Activated T-helper 1 cell treated with anti-CD3 and anti-CD28 coated beads, Interleukin-2, amount 50 U/mL, for 16 hours (primary cell): ENCODE results near the gene UQCRC2.
"Not testable (repeated sequence)": the region's sequence is repeated elsewhere in the genome, so short reads cannot be mapped to it uniquely, and the experiment has no call there.

Source experiments
- DNase-seq, 2 donors: peaks; one replicate each; pipeline ENCODE4 v3.0.0-alpha.2; 2020; ENCODE audit warnings: low read depth in 1 of 2, low spot score in 1 of 2

UQCRC2 gene

DNA sequence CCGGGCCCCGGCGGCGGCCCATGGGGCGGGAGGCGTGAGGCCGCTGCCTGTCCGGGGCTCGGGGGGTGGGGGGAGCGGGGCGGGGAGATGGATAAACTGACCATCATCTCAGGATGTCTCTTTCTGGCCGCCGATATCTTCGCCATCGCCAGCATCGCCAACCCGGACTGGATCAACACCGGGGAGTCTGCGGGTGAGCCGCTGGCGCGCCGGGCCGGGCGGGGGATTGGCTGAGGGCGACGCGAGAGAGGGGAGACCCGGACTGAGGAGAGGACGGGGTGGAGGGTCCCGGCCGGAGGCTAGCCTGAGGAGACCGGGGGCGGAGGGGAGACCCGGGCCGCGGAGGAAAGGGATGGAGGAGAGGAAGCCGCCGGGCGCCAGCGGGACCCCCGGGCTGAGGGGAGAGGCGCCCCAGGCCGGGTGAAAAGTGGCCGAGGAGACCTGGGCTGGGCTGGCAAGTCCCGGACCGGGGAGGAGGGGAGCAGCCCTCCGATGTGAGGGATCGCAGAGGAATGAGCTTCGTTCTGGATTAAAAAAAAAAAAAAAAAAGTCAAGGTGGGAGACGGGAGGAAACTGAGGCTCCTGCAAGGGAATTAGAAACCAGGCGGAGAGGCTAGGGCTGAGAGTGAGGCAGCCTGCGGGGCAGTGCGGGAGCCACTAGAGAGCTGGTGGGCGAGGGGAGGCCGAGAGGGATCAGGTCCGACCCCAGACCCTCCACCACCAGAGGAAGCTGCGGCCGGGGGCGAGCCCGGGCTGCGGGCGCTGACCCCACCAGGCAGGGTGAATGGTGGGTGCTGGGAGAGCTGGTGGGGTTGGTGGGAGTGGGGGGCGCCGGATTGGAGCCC, 55.3 kb downstream of the UQCRC2 start:
- peak in 1 of 2 donors; percentile 8 for DNase-seq

DNA sequence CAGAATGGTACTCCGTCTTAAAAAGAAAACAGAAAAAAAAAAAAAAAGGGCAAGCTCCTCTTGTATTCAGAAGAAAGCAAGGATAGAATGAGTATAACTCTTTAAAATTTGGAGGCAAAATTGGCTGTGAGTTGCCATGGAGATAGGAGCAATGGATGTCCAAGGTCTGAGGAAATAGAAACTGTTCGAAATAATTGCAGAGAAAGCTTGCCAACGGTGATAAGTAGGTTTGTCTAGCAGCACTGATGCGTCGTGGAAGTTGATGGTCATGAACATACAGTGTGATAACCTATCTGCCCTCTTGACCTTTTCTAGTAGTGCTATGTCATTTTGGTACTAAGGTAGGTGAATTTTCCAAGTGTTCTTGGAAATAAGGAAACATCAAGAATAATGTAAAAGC, 57.7 kb downstream of the UQCRC2 start:
- DNase-seq = no peak

DNA sequence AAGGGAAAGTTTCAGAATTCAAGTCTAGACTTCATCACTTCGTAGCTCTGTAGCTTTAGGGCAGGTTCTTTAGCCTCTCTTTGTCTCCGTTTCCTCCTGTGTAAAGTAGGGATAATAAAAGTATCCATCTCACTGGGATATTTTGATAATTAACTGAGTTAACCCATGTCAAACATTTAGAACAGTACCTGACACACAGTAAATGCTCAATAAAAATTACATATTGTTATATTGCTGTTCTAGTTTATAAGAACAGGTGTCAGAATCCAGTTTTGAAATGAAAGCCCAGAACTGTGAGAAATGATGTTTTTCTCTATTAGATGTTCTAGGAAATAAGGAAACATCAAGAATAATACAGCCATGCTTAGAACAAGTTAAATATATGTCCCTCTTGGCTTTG, 59.1 kb downstream of the UQCRC2 start:
- no peak for DNase-seq

DNA sequence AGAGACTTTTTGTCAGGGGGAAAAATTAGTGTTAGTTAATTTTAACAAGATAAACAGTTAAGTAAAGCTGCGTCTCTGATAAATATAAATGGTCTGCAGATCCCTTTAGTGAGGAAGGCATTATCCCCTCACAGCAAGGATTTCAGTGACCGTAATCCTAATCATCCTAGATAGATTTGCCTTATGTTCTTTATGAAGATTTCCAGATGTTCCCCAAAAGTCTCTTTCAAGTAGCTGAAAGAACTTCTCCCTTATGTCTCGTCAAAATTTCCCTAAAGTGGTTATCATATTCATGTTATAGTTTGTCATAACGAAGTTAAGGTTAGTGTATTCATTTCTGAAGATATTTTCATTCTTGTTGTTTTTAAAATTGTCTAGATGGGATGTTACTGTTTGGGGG, 60.3 kb downstream of the UQCRC2 start:
- DNase-seq = no peak

DNA sequence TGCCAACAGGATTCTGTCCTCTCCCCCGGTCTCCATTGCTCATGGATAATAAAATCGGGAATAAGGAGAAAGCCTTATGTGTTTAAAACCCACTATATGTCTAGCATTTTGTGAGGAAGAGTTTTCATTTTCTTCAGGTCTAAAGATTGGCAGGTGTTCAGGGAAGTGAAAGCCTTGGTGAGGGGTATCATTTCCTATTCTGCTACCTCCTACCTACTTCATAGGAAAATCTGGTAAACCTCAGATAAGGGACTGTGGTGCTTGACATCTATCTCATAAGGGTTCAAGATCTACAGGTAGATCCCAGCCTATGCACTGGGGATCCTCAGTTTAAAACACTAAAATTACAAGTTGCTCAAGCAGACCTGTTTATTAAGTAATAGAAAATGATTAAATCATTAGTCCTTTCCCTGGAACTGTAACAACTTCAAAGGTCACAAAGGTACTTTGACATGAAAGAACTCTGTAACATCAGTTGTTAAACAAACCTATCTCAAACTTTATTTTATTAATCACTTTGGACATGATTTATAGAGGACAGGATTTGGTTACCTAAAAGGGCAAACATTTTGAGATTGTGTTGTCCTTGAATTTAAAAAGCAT, 61.2 kb downstream of the UQCRC2 start:
- DNase-seq = no peak

DNA sequence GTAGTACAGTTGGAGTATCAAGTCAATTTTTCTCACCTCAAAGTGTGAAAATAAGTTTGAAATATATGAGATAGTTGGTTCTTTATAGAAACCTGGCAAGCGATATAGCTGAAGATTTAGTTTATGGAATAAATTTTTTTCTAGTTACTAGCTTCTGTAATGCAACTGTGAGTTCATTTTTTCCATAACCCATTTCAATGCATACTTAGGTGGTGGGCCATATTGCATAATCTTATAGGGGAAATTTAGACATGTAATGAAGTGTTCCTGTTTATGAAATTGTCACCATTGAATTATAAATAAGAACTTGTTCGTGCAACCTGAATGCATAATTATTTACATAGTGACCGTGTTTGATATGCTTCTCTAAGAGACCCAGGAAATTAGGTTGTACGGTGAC, 63.8 kb downstream of the UQCRC2 start:
- no peak for DNase-seq

DNA sequence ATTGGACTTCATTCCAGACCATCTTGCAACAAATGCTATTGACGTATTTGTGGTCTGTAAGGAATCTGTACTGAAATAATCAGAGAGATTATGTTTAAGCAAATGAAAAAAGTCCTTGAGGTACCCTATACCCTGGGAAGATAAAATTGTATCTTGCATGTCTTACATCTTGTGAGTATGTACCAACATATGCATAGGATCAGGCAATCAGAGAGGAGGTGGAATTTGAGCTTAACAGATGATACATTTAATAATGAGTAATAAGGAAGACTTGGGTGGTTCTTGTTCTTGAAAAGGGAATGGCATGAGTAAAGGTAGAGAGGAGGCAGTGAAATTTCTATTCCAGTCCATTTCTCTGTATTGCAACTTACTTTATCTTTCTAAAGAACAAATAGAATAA, 65.4 kb downstream of the UQCRC2 start:
- no peak for DNase-seq

DNA sequence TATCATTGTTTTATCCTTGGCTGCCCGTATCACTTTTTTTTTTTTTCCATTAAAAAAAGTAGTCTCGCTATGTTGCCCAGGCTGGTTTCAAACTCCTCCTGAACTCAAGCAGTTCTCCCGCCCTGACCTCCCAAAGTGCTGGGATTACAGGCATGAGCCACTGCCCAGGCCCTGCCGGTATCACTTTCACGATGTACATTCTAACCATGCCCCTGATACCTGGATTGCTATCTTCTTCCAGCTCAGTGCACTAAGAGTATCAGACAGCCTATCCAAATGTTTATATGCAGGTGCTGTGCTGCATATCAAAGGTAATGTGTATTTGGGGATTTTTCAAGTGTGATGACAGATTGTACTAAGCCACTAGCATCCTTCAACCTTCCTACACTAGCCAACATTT, 69.0 kb downstream of the UQCRC2 start:
- no peak for DNase-seq

DNA sequence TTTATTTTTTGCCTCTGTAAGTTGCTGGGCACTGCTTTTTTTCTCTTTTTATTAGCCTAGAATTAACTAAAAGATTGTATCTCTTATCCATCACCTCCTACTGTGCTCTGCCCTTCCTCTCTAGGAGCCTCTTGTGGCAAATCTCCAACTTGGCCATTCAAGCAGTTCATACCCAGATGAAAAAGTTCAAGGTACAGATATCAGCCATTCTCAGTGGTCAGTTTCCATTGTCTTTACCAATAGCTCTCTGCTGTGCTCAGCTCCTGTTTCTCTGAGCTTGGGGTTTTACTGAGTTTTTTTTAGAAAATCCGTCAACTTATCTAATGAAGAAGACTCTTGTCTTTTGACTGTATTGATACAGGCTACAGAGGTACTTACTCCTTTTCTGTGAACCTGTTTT, 70.3 kb downstream of the UQCRC2 start:
- DNase-seq = no peak

DNA sequence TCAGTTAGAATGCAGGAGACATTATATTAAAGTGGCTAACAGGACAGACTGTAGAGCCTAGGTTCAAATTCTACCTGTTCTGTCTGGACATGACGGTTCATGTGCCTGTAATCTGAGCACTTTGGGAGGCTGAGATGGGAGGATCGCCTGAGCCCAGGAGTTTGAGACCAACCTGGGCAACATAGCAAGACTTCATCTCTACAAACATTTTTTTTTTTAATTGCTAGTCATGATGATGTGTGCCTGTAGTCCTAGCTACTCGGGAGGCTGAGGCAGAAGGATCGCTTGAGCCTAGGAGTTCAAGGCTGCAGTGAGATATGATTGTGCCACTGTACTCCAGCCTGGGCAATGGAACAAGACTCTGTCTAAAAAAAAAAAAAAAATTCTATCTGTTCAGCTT, 71.6 kb downstream of the UQCRC2 start:
- not testable (repeated sequence) for DNase-seq

DNA sequence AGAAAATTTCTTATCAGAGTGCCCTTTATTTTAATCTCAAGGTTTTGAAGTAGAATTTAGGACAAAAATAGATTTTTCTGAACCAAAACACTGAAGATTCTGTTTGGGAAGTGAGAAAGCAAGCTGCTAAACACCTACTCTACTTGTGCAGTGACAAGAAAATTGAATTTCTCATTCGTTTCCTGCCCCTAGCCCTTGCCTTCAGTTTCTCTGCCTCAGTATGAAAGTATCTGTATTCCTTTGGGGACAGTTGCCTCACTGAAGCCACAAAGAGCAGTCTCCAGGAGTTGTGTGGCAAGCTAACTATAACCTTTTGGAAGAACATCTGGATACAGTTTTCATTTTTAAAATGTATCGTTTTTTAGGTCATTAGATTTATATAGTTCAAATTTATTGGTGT, 74.5 kb downstream of the UQCRC2 start:
- no peak for DNase-seq

DNA sequence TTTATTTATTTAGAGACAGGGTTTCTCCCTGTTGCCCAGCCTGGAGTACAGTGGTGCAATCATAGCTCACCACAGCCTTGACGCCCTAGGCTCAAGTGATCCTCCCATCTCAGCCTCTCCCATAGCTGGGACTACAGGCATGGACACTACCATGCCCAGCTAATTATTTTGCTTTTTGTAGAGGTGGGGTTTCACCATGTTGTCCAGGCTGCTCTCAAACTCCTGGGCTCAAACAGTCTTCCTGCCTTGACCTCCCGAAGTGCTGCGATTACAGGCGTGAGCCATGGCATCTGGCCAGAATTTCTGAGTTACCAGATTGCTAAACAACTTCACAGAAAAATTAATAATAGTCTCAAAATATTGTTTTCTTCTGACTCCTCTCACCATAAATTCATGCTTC, 76.5 kb downstream of the UQCRC2 start:
- no peak for DNase-seq

DNA sequence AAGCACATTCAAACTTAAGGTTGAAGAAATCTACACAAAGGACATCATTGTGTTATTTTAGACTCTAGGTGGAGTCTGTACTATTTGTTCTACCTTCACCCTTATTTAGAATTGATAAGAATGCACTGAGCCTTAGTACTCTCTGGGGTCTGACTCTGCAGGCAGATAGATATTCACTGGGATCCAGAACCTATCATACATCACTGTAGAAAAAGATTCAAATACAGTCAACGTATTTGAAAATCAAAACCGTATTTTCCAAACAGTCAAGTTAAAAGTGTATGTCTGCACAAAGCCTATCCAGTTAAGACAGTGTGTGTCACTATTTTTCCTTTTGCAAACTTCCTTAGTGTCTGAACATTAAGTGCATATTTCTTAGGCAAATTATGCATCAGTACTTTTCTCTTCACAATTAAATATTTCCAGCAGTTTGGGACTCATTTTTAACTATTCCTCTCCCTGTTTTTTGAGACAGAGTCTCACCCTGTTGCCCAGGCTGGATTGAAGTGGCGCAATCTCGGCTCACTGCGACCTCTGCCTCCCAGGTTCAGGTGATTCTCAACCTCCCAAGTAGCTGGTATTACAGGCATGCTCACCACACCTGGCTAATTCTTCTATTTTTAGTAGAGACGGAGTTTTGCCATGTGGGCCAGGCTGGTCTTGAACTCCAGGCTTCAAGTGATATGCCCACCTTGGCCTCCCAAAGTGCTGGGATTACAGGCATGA, 77.1 kb downstream of the UQCRC2 start:
- no peak for DNase-seq

DNA sequence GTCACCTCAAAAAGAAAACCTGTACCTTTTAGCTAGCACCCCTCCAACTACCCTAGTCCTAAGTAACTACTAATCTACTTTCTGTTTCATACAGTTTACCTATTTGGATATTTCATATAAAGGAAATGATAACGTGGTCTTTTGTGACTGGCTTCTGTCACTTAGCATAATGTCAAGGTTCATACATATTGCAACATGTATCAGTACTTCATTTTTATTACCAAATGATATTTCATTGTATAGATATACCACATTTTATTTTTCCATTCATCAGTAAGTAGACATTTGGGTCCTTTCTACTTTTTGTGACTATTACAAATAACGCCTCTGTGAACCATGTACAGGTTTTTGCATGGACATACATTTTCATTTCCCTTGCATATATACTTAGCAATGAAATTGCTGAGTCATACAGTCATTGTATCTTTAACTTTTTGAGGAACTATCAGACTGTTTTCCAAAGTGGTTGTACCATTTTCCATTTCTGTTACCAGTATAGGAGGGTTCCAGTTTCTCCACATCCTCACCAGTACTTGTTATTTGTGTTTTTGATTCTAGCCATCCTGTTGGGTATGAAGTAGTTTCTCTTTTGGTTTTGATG, 78.4 kb downstream of the UQCRC2 start:
- no peak for DNase-seq
